Measurements from ENCODE around the gene SNCAIP. TPM values are rescaled to one million over a fixed set of nuclear protein-coding genes. Genes with fewer than 3 reads are reported as not detected.

SNCAIP gene
- total and polyA plus RNA-seq, 12 donors, result 1.3 to 6.4 (median 2.7) TPM

- DNase-seq, result no peak
- intact Hi-C loops (cut with DNase I), result no loop called here
- 79 to 91% (median 85%) methylated on average over 2 of the region's 2 CpGs for WGBS, 4 donors
- Histone ChIP-seq H3K27me3 (no peaks in the 10 kb centered on the region), H3K36me3 (replicated peaks in 1 of 2) (no peaks in the 10 kb centered on the region), H3K9me3 (replicated peaks in 1 of 3) (no peaks in the 10 kb centered on the region), H3K27ac (no peak overlapping the region), H3K4me1 (replicated peaks in 1 of 2) (no peaks in the 10 kb centered on the region), H3K4me3 (no peak overlapping the region)
- TF ChIP-seq CTCF (IDR thresholded peaks at IDR 0.05), result no peak
- no peak for TF ChIP-seq POLR2A (IDR thresholded peaks at IDR 0.05)
These were observed 59.6 kb downstream of the SNCAIP start for GRCh38 chr5:122371511-122372151.

- no peak for DNase-seq
- Histone ChIP-seq H3K4me1 (replicated peaks in 1 of 2) (no peaks in the 10 kb centered on the region), H3K4me3 (no peak overlapping the region), H3K27me3 (no peaks in the 10 kb centered on the region), H3K36me3 (replicated peaks in 1 of 2) (no peaks in the 10 kb centered on the region), H3K27ac (no peak overlapping the region), H3K9me3 (replicated peaks in 1 of 3) (no peaks in the 10 kb centered on the region)
- no peak for TF ChIP-seq POLR2A (IDR thresholded peaks at IDR 0.05)
- TF ChIP-seq CTCF (IDR thresholded peaks at IDR 0.05), result no peak
- intact Hi-C loops (cut with DNase I), result no loop called here
These were observed 62.1 kb downstream of the SNCAIP start for GRCh38 chr5:122374110-122374509.

- TF ChIP-seq POLR2A (IDR thresholded peaks at IDR 0.05) (no peak), CTCF (IDR thresholded peaks at IDR 0.05) (no peak)
- no peak for DNase-seq
- intact Hi-C loops (cut with DNase I), result no loop called here
- Histone ChIP-seq H3K27ac (no peak overlapping the region), H3K9me3 (replicated peaks in 1 of 3) (no peaks in the 10 kb centered on the region), H3K4me3 (no peak overlapping the region), H3K4me1 (replicated peaks in 1 of 2) (no peaks in the 10 kb centered on the region), H3K27me3 (no peaks in the 10 kb centered on the region), H3K36me3 (replicated peaks in 1 of 2) (no peaks in the 10 kb centered on the region)
- 50 to 83% (median 62%) methylated on average over 2 of the region's 2 CpGs for WGBS, 4 donors
These were observed 63.8 kb downstream of the SNCAIP start for GRCh38 chr5:122375801-122376200.

GRCh38 chr5:122376250-122376649 lies 64.2 kb downstream of the SNCAIP start:
- intact Hi-C loops (cut with DNase I), result no loop called here
- no peak for DNase-seq
- Histone ChIP-seq H3K4me3 (no peak overlapping the region), H3K27ac (no peak overlapping the region), H3K27me3 (no peaks in the 10 kb centered on the region), H3K9me3 (replicated peaks in 1 of 3) (no peaks in the 10 kb centered on the region), H3K4me1 (replicated peaks in 1 of 2) (no peaks in the 10 kb centered on the region), H3K36me3 (replicated peaks in 1 of 2) (no peaks in the 10 kb centered on the region)
- TF ChIP-seq CTCF (IDR thresholded peaks at IDR 0.05) (no peak), POLR2A (IDR thresholded peaks at IDR 0.05) (no peak)

All from adrenal gland (tissue), 12 donors.